IPS-18a (cell line): Measurements from ENCODE around the gene BSN.
"Not testable (repeated sequence)": the region's sequence is repeated elsewhere in the genome, so short reads cannot be mapped to it uniquely, and the experiment has no call there.

Experiments
- H3K27ac ChIP-seq: one replicate; pipeline ENCODE4 v1.5.1; 2013; ENCODE audit warnings: low read length
- H3K27me3 ChIP-seq: one replicate; pipeline ENCODE4 v1.6.1; 2013; ENCODE audit warnings: mild to moderate bottlenecking, low read length; ENCODE audit not compliant: control insufficient read depth, insufficient read depth
- H3K36me3 ChIP-seq: one replicate; pipeline ENCODE4 v1.6.1; 2013; ENCODE audit warnings: low read depth, low read length; ENCODE audit not compliant: control insufficient read depth
- H3K4me1 ChIP-seq: one replicate; pipeline ENCODE4 v1.6.1; 2013; ENCODE audit warnings: low read depth, low read length; ENCODE audit not compliant: control insufficient read depth
- H3K4me3 ChIP-seq: one replicate; pipeline ENCODE4 v1.5.1; 2013; ENCODE audit warnings: low read length
- H3K9ac ChIP-seq: one replicate; pipeline ENCODE4 v1.6.1; 2013; ENCODE audit warnings: mild to moderate bottlenecking, low read length, moderate library complexity
- H3K9me3 ChIP-seq: one replicate; pipeline ENCODE4 v1.6.1; 2013; ENCODE audit warnings: low read depth, low read length; ENCODE audit not compliant: control insufficient read depth

The BSN gene

DNA sequence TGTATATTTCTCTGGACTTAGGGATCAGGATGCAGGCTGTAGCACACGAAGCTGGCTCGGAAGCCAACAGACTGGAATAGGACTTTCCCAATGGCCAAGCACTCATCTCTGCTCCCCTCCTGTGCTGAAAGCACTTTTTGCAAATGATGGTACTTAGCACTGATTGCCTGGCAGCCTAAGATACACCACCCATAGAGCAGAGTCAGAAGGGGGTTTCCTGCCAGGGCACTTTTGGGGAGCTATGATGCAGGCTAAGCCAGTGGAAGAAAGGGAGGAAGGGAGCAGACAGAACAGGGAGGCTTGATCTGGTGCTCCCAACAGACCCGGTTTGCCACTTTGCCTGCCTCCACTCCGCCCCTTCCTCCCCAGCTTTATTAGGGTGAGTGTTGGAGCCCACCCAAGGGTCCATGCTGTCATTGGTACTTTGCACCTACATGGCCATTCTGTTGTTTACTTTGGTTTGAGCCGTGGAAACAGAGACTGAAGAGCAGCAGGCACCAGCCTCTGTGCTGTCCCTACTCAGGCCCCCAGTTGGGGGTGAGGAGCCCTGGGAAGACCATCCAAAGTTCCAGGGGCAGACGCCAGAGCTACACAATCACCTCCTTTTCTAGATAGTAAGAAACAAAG lies 15.9 kb downstream of the BSN start:
- Histone ChIP-seq H3K27me3 (no peaks in the 10 kb centered on the region), H3K36me3 (no peaks in the 10 kb centered on the region), H3K4me3 (no peak overlapping the region), H3K27ac (no peak overlapping the region), H3K9ac (no peak overlapping the region), H3K9me3 (no peaks in the 10 kb centered on the region), H3K4me1 (peaks cover 17% of the 10 kb centered on the region)

GRCh38 chr3:49582177-49582576 lies 27.9 kb downstream of the BSN start:
- no peak overlapping the region for H3K4me3 ChIP-seq
- H3K27me3 ChIP-seq: no peaks in the 10 kb centered on the region
- H3K36me3 ChIP-seq: no peaks in the 10 kb centered on the region
- no peaks in the 10 kb centered on the region for H3K4me1 ChIP-seq
- no peak overlapping the region for H3K27ac ChIP-seq
- H3K9ac ChIP-seq: no peak overlapping the region
- no peaks in the 10 kb centered on the region for H3K9me3 ChIP-seq

- not testable (repeated sequence) for H3K9ac ChIP-seq, H3K27ac ChIP-seq, H3K4me3 ChIP-seq, H3K27me3 ChIP-seq, H3K4me1 ChIP-seq, H3K36me3 ChIP-seq, H3K9me3 ChIP-seq
Observed at GRCh38 chr3:49585261-49585755, 31.0 kb downstream of the BSN start.

GRCh38 chr3:49591615-49592014 lies 37.3 kb downstream of the BSN start:
- Histone ChIP-seq H3K4me3 (no peak overlapping the region), H3K27ac (no peak overlapping the region), H3K9me3 (no peaks in the 10 kb centered on the region), H3K9ac (no peak overlapping the region), H3K36me3 (no peaks in the 10 kb centered on the region), H3K4me1 (no peaks in the 10 kb centered on the region), H3K27me3 (no peaks in the 10 kb centered on the region)

GRCh38 chr3:49593041-49593440 lies 38.8 kb downstream of the BSN start:
- H3K9me3 ChIP-seq: no peaks in the 10 kb centered on the region
- H3K4me1 ChIP-seq: no peaks in the 10 kb centered on the region
- H3K36me3 ChIP-seq: no peaks in the 10 kb centered on the region
- no peak overlapping the region for H3K27ac ChIP-seq
- no peak overlapping the region for H3K4me3 ChIP-seq
- H3K9ac ChIP-seq: no peak overlapping the region
- no peaks in the 10 kb centered on the region for H3K27me3 ChIP-seq

GRCh38 chr3:49600781-49601180 lies 46.5 kb downstream of the BSN start:
- Histone ChIP-seq H3K4me3 (no peak overlapping the region), H3K27me3 (no peaks in the 10 kb centered on the region), H3K36me3 (no peaks in the 10 kb centered on the region), H3K27ac (no peak overlapping the region), H3K9ac (no peak overlapping the region), H3K9me3 (no peaks in the 10 kb centered on the region), H3K4me1 (no peaks in the 10 kb centered on the region)

- Histone ChIP-seq H3K9ac (no peak overlapping the region), H3K27ac (no peak overlapping the region), H3K9me3 (no peaks in the 10 kb centered on the region), H3K4me1 (no peaks in the 10 kb centered on the region), H3K36me3 (no peaks in the 10 kb centered on the region), H3K4me3 (no peak overlapping the region), H3K27me3 (no peaks in the 10 kb centered on the region)
Observed at GRCh38 chr3:49601358-49602048, 47.2 kb downstream of the BSN start.

- Histone ChIP-seq H3K9ac (no peak overlapping the region), H3K9me3 (no peaks in the 10 kb centered on the region), H3K4me3 (no peak overlapping the region), H3K27me3 (no peaks in the 10 kb centered on the region), H3K27ac (no peak overlapping the region), H3K4me1 (no peaks in the 10 kb centered on the region), H3K36me3 (no peaks in the 10 kb centered on the region)
Observed at GRCh38 chr3:49602049-49602554, 47.8 kb downstream of the BSN start.

DNA sequence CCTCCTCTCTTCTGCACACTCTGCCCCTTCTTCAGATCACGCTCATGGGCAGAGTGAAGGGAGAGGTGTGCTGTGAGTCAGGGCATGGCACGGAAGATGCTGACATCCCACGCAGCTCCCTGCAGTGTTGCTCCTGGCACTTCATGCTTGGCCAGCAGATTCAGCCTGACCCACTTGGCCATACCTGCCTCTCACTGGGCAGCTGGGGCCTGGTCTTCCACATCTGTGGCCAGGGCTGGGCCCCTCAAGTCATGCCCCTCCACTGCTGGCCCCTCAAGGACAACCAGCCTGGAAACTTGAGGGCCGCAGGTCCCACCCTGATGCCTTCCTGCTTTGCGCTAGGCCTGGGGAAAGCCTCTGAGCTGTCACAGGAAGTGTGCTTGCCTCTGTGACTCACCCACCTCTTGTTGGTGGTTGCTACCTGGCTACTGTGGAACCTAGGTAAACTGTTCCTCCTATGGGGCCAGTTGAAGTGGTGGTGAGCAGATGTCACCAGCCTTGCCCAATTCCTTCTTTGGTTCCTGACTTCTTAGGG lies 48.7 kb downstream of the BSN start:
- Histone ChIP-seq H3K36me3 (no peaks in the 10 kb centered on the region), H3K9ac (no peak overlapping the region), H3K27me3 (no peaks in the 10 kb centered on the region), H3K4me3 (no peak overlapping the region), H3K27ac (no peak overlapping the region), H3K9me3 (no peaks in the 10 kb centered on the region), H3K4me1 (no peaks in the 10 kb centered on the region)

GRCh38 chr3:49606427-49606826 lies 52.1 kb downstream of the BSN start:
- Histone ChIP-seq H3K27me3 (no peaks in the 10 kb centered on the region), H3K9me3 (no peaks in the 10 kb centered on the region), H3K4me1 (no peaks in the 10 kb centered on the region), H3K4me3 (no peak overlapping the region), H3K36me3 (no peaks in the 10 kb centered on the region), H3K27ac (no peak overlapping the region), H3K9ac (no peak overlapping the region)

DNA sequence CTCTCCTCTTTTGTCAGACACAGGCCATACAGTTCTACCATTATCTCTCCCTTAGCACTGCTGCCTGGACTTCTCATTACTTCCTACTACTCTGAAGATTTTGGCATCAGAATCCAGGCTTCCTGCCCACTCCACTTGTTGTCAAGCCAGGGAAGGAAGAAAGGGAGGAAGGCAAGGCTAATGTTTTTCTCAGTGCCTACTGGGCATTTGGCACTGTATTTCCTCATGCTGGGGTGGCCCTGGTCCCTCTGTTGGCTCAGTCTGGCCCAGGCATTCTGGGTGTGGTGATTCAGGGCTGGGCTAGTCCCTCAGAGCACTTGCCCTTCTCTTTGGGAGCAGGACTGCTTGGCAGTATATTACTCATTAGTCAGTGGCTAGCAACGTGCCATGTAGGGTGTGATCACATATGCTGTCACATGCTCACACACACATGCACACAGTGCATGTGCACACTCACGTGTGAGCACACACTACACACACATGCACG lies 52.9 kb downstream of the BSN start:
- H3K36me3 ChIP-seq: no peaks in the 10 kb centered on the region
- H3K4me1 ChIP-seq: no peaks in the 10 kb centered on the region
- no peak overlapping the region for H3K27ac ChIP-seq
- no peaks in the 10 kb centered on the region for H3K9me3 ChIP-seq
- H3K4me3 ChIP-seq: no peak overlapping the region
- H3K9ac ChIP-seq: no peak overlapping the region
- H3K27me3 ChIP-seq: no peaks in the 10 kb centered on the region
